HepG2 (cell line): ENCODE measurements around the gene CFI. TPM values are rescaled to one million over a fixed set of nuclear protein-coding genes. Genes with fewer than 3 reads are reported as not detected.

ENCODE experiments used
- ATAC-seq: fragments of 200-7000 bp; cut with Tn5 transposase; 3 replicates; pipeline ENCODE4 v1.9.1; 2020; ENCODE audit warnings: mild to moderate bottlenecking, moderate library complexity
- BruUV-seq: library from RNA; stranded (reverse); fragments of 400-500 nt; replicated peaks from 2 replicates; lab custom pipeline; 2021; lab: Mats Ljungman, UMichigan
- CTCF ChIA-PET: fragments of 300-600 bp; formaldehyde crosslinking; extraction: SDS; loops from one replicate; lab custom pipeline; 2021; ENCODE audit warnings: low total read pairs, inconsistent platforms, low intra/inter-chr PET ratio; lab: Yijun Ruan, JAX
- POLR2A ChIA-PET: fragments of 350-600 bp; sonication (Branson Sonifier 250); formaldehyde crosslinking; loops from one replicate; lab custom pipeline; 2020; ENCODE audit warnings: antibody characterized with exemption, inconsistent platforms; lab: Yijun Ruan, JAX
- DNase-seq: peaks from one replicate; pipeline ENCODE4 v3.0.0-alpha.2; 2015; ENCODE audit warnings: low spot score
- FAIRE-seq: peaks from 3 replicates; lab custom pipeline; 2011; peaks lifted over from hg19 to GRCh38; lab: Jason Lieb, UNC
- H2AFZ ChIP-seq: one replicate; pipeline ENCODE4 v1.6.1; 2011; ENCODE audit warnings: low read length, inconsistent platforms
- H3K27ac ChIP-seq: fragments of 300-600 bp; 3 replicates; pipeline ENCODE4 v1.8.0; 2011; ENCODE audit warnings: mixed run types, mild to moderate bottlenecking, mixed read lengths, low read length, inconsistent platforms; ENCODE audit not compliant: insufficient read depth; ENCODE audit errors: extremely low read length
- H3K27me3 ChIP-seq, 2 experiments: fragments of 200-600 bp in 1 of 2; 2 replicates in 1 of 2; 3 replicates in 1 of 2; pipeline versions ENCODE4 v1.6.0 to v1.8.0; 2011; ENCODE audit warnings: low read length in 2 of 2, mild to moderate bottlenecking in 2 of 2, moderate library complexity in 2 of 2, inconsistent platforms in 1 of 2; ENCODE audit not compliant: insufficient read depth in 2 of 2, control insufficient read depth in 1 of 2
- H3K36me3 ChIP-seq, 2 experiments: fragments of 200-600 bp in 1 of 2; replicated peaks in 1 of 2; 2 replicates in 1 of 2; 3 replicates in 1 of 2; pipeline versions ENCODE4 v1.5.1 to v1.8.0; 2011; ENCODE audit warnings: low read length in 2 of 2, inconsistent platforms in 1 of 2; ENCODE audit not compliant: insufficient read depth in 2 of 2, control insufficient read depth in 1 of 2
- H3K4me1 ChIP-seq: 2 replicates; pipeline ENCODE4 v1.5.1; 2012; ENCODE audit warnings: low read length, inconsistent platforms; ENCODE audit not compliant: insufficient read depth
- H3K4me2 ChIP-seq: 2 replicates; pipeline ENCODE4 v1.6.0; 2011; ENCODE audit warnings: low read depth, low read length, inconsistent platforms
- H3K4me3 ChIP-seq, 3 experiments: fragments of 200-600 bp in 1 of 3; sonication (generic), shearing (Covaris generic) in 1 of 3; replicated peaks in 1 of 3; 2 replicates each; pipeline ENCODE4 v1.5.1; 2011 to 2016; ENCODE audit warnings: low read length in 3 of 3, inconsistent platforms in 2 of 3, low read depth in 2 of 3, mild to moderate bottlenecking in 2 of 3, control low read depth in 1 of 3, mixed read lengths in 1 of 3; ENCODE audit not compliant: insufficient read depth in 1 of 3
- H3K79me2 ChIP-seq: one replicate; pipeline ENCODE4 v1.6.1; 2011; ENCODE audit warnings: low read length, inconsistent platforms; ENCODE audit not compliant: insufficient read depth
- H3K9ac ChIP-seq: 2 replicates; pipeline ENCODE4 v1.6.0; 2011; ENCODE audit warnings: mild to moderate bottlenecking, low read depth, low read length, inconsistent platforms; ENCODE audit not compliant: insufficient read depth
- H3K9me3 ChIP-seq: 2 replicates; pipeline ENCODE4 v1.5.1; 2012; ENCODE audit warnings: mild to moderate bottlenecking, low read length
- H4K20me1 ChIP-seq: 2 replicates; pipeline ENCODE4 v1.6.0; 2011; ENCODE audit warnings: inconsistent platforms, mild to moderate bottlenecking, low read length, moderate library complexity; ENCODE audit not compliant: insufficient read depth
- BATF2 ChIP-seq: sonication (generic); formaldehyde crosslinking; IDR thresholded peaks from 2 replicates; pipeline ENCODE4 v1.8.0; 2022; ENCODE audit warnings: mild to moderate bottlenecking, missing genetic modification reagents, moderate library complexity
- EP300 ChIP-seq, 3 experiments: sonication (generic) in 1 of 3; formaldehyde crosslinking in 1 of 3; IDR thresholded peaks; 2 replicates each; pipeline versions ENCODE4 v1.5.1 to v1.6.1; 2011 to 2020; ENCODE audit warnings: low read depth in 2 of 3, low read length in 2 of 3, borderline replicate concordance in 1 of 3, improper control_type of control experiment in 1 of 3, mild to moderate bottlenecking in 1 of 3, missing genetic modification reagents in 1 of 3, moderate library complexity in 1 of 3
- RFXAP ChIP-seq: sonication (generic); formaldehyde crosslinking; IDR thresholded peaks from 2 replicates; pipeline ENCODE4 v1.4.0; 2020; ENCODE audit warnings: missing genetic modification reagents, borderline replicate concordance
- TBX3 ChIP-seq: fragments of 450-650 bp; IDR thresholded peaks from 2 replicates; pipeline ENCODE4 v1.6.1; 2017; ENCODE audit warnings: antibody characterized with exemption, mild to moderate bottlenecking, inconsistent platforms, borderline replicate concordance
- THRA ChIP-seq: sonication (generic); formaldehyde crosslinking; IDR thresholded peaks from 2 replicates; pipeline ENCODE4 v1.4.0; 2020; ENCODE audit warnings: missing genetic modification reagents, borderline replicate concordance
- U2AF1 ChIP-seq: fragments of 200-400 bp; formaldehyde crosslinking; optimal IDR thresholded peaks from 2 replicates; pipeline ENCODE3; 2017; ENCODE audit warnings: mild to moderate bottlenecking, low read depth, low read length
- ZBTB46 ChIP-seq: sonication (generic); formaldehyde crosslinking; IDR thresholded peaks from 2 replicates; pipeline ENCODE4 v1.4.0; 2020; ENCODE audit warnings: mild to moderate bottlenecking, missing genetic modification reagents, borderline replicate concordance
- ZNF264 ChIP-seq: sonication (generic); formaldehyde crosslinking; IDR thresholded peaks from 2 replicates; pipeline ENCODE4 v1.4.0; 2020; ENCODE audit warnings: missing genetic modification reagents
- ZNF441 ChIP-seq: sonication (generic); formaldehyde crosslinking; IDR thresholded peaks from 2 replicates; pipeline ENCODE4 v1.7.0; 2021; ENCODE audit warnings: missing genetic modification reagents, borderline replicate concordance
- ZNF530 ChIP-seq: sonication (generic); formaldehyde crosslinking; IDR thresholded peaks from 2 replicates; pipeline ENCODE4 v1.5.0; 2020; ENCODE audit warnings: low read depth, mild to moderate bottlenecking, missing genetic modification reagents
- ZNF781 ChIP-seq: sonication (generic); formaldehyde crosslinking; IDR thresholded peaks from 2 replicates; pipeline ENCODE4 v1.5.1; 2020; ENCODE audit warnings: borderline replicate concordance, mild to moderate bottlenecking, missing genetic modification reagents; ENCODE audit errors: not compliant biosample characterization
- ZNF883 ChIP-seq: sonication (generic); formaldehyde crosslinking; IDR thresholded peaks from 2 replicates; pipeline ENCODE4 v1.5.1; 2020; ENCODE audit warnings: mild to moderate bottlenecking, missing genetic modification reagents; ENCODE audit errors: not compliant biosample characterization
- WGBS: methylation state at CpG from one replicate; pipeline ENCODE4 v1.1.6; 2017; ENCODE audit warnings: low lambda C conversion rate; 5-methylcytosine and 5-hydroxymethylcytosine counted together
- in situ Hi-C: cut with HindIII; loops from 2 replicates; pipeline ENCODE4 v1.10.0; 2017; ENCODE audit warnings: low pct_unique_long_range_greater_than_20kb; ENCODE audit not compliant: extremely low pct_ligation_motif_present
- intact Hi-C: fragments of 100-400 bp; cut with micrococcal nuclease; formaldehyde crosslinking; loops from one replicate; pipeline ENCODE4 v1.10.0; 2022; ENCODE audit not compliant: unreplicated experiment
- polyA plus RNA-seq, 8 experiments: library from polyadenylated mRNA; depleted of rRNA in 3 of 8; stranded (reverse) in 7 of 8; unstranded in 1 of 8; fragments of >200 nt; fragmentation: Illumina TruSeq in 4 of 8; extraction: Trizol in 4 of 8; gene quantifications; 2 replicates each; pipeline versions ENCODE4 v1.2.1 to v1.2.3, GENCODE V29; 2011 to 2016; ENCODE audit warnings: low read depth in 4 of 8, missing spikeins in 1 of 8, mixed read lengths in 1 of 8; ENCODE audit not compliant: insufficient read depth in 1 of 8
- total RNA-seq, 5 experiments: library from RNA; depleted of rRNA; stranded (reverse); fragments of >200 nt; fragmentation: Illumina TruSeq; extraction: Trizol; gene quantifications; 2 replicates each; pipeline ENCODE4 v1.2.3, GENCODE V29; 2016; ENCODE audit warnings: low read depth in 1 of 5

Gene CFI
- total and polyA plus RNA-seq, 2 of the 13 experiments (the other 11 are each of a cell fraction or from before 2014, with no cell fraction given) = 284 to 337 TPM

GRCh38 chr4:109699553-109700225, 102.1 kb downstream of the CFI start:
- ChIA-PET CTCF (no interaction called here), POLR2A (no interaction called here)
- Histone ChIP-seq H3K79me2 (peaks cover 6% of the 10 kb centered on the region), H3K4me1 (peaks cover 37% of the 10 kb centered on the region), H3K9ac (no peak overlapping the region), H3K27me3 (no peaks in the 10 kb centered on the region), H3K36me3 (peaks cover 0 to 5% of the 10 kb centered on the region in 2 experiments; a peak in 2 of 5 replicates), H3K4me2 (no peak overlapping the region), H3K4me3 (no peak overlapping the region), H3K27ac (no peak overlapping the region), H3K9me3 (no peaks in the 10 kb centered on the region), H4K20me1 (no peaks in the 10 kb centered on the region), H2AFZ (no peak overlapping the region)
- intact Hi-C loops (loop anchor here (5.0 kb wide), 2 partner anchors 118 to 278 kb away; partner anchors contain the start of gene GAR1), in situ Hi-C loops (no loop called here)
- no peak for ATAC-seq
- DNase-seq = no peak
- BruUV-seq = no TSS peak
- 89% methylated on average over 5 of the region's 8 CpGs for WGBS
- no peak for FAIRE-seq
- no peak for TF ChIP-seq RFXAP (CRISPR knock-in tag)
- no peak for TF ChIP-seq ZNF781 (CRISPR knock-in tag)
- no peak for TF ChIP-seq BATF2 (CRISPR knock-in tag)
- TF ChIP-seq TBX3 = no peak
- TF ChIP-seq ZNF441 (CRISPR knock-in tag) = no peak
- TF ChIP-seq ZNF530 (CRISPR knock-in tag) = no peak
- no peak for TF ChIP-seq EP300 (IDR thresholded peaks at IDR 0.05; ENCODE audit: low read depth in 2 of 2, low read length in 2 of 2)
- no peak for TF ChIP-seq EP300 (CRISPR knock-in tag; IDR thresholded peaks at IDR 0.05; ENCODE audit: borderline replicate concordance)
- no peak for TF ChIP-seq ZNF264 (CRISPR knock-in tag)
- TF ChIP-seq ZNF883 (CRISPR knock-in tag) = no peak
- no peak for TF ChIP-seq U2AF1
- no peak for TF ChIP-seq ZBTB46
- no peak for TF ChIP-seq THRA
